ENCODE results near the gene RASGEF1C.

RASGEF1C gene

DNA sequence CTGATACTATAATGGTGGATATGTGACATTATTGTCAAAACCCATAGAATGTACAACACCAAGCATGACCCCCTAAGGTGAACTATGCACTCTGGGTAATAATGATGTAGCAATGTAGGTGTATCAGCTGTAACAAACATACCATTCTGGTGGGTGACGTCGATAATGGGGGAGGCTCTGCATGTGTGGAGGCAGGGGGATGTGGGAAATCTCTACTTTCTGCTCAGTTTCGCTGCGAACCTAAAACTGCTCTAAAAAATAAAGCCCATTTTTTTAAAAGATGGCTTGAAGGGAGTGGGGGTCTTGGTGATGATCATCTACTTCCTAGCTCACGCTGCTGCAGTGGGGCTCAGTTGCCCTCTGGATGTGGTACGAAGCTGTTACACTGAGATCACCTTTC is 51.1 kb downstream of the RASGEF1C start:
- DNase-seq: no peak

DNA sequence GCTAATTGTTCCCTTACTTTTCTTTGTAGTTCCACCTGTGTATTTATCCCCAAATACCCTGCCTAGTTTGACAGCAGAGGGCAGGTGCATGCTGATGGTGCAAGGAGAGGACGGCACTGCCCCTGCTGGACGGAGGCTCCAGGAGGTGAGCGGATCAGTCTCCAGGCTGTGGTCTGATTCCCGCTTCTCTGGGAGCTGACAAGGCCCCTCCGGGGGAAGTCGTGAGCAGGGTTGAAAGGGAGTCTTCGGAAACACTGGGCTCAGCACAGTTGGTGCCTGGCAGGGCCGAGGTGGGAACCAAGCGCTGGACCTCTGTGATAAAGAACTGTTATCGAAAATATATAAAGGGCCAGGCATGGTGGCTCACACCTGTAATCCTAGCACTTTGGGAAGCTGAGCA is 52.9 kb downstream of the RASGEF1C start:
- DNase-seq: no peak

DNA sequence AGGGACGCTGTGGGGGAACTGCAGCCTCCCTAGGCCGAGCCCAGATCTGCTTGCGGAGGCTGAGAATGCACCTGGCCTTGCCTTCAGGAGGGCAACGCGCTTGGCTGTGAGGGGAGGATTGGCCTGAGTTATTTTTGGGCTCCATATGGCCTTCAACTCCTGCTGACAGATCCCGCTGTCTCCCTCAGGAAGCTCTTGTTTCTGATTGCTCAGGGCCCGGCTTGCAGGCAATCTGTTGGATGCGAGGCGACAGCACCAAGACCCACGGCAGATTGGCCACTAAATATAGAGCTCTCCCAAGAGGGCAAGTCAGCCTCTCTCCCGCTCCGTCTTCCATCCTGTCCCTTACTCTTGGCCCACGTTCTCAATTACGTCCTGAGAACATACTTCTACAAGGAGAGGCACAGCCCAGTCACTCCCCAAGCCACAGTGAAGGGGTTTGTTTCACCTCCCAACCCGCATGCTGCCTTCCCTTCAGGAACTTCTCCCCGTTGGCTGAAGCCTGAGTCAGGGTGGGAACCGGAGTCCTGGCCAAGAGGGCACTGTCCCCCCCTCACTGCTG is 53.6 kb downstream of the RASGEF1C start:
- no peak for DNase-seq

DNA sequence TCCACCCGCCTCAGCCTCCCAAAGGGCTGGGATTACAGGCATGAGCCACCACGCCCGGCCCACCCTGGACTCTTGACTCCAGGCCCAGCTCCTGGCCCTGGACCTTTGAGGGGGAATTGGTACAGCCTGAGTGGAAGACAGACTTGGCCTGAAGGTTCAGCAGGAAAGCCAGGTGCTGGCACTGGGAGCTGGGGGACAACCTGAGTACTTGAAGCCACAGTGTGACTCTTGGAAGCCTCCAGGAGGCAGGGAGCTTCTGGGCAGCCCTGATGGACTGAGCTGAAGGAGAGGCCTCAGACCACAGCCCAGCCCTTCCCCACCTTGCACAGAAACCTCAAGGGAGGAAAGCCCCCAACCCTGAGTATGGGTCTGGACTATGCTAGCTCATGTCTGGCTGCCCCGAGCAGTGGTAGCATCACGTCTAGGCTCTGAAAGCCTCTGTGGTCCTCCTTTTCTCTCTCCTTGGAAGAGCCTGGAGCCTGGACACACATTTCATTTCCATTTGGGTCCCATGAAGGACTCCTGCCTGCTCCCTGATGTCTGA is 54.1 kb downstream of the RASGEF1C start:
- DNase-seq: no peak

DNA sequence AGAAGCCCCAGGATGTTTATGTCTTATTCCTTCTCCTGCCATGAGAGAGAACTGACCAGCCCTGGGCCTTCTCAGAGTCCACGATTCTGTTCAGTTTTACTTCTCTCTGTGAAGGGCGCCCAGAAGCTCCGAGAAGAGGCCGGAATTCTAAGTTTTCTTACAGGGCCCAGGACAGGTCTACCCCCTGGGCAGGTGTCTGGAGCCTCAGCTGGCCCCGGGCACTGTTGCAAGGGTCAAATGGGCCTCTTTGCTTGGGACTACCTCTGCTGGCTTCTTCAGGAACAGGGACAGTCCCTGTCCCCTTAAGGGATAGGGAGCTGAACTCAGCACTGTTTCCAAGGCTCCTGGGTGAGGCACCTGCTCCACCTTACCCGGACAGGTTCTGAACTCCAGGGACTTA is 55.0 kb downstream of the RASGEF1C start:
- DNase-seq: no peak

DNA sequence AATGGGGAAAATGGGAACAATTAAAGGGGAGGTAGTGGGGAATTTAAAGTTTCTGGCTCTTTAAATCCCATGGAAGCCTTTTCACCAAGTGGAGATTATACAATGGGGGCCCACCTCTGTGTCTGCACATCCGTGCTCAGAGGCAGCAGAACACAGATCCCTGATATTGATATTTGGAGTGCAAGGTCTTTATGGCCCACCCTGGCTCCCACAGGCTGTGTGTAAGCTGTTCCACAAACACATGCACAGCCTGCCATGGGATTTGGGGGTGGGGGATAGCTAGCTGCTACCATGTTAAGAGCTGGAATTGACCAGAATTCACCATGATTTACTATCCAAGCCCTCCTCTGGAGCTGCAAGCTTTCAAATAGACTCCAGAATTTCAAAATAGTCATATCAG is 55.9 kb downstream of the RASGEF1C start:
- DNase-seq: no peak

DNA sequence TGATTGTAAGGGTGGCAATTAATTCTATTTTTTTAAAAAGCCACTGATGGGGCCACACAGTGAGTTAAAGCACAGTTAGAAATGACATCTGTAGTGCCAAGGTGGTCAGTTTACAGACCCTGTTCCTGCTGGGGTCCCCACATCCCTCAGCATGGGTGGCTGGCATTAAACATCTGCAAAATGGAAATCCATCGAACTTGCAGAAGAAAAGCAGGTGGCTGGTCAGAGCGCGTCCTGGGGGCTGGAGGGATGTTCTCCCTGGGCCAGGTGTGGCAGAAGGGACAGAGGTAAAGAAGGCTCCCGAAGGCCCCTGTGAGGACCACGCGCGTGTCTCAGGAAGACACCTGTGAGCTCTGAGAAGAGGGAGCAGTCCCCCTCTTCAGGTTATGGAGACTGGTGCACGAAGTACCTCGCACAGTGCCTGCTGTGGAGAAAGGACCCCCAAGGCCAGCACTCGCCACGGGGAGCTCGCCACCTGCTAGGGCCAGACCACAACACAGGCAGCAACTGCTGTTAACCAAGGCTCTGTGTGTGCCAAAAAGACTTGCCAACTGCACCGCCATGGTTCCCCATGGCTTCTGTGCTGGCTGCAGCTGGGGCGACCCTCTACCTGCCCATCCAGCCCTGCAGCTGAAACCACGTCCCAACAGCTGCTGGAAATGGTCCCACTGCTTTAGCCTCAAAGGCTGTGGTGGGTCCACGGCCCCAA is 65.2 kb downstream of the RASGEF1C start:
- DNase-seq: no peak

DNA sequence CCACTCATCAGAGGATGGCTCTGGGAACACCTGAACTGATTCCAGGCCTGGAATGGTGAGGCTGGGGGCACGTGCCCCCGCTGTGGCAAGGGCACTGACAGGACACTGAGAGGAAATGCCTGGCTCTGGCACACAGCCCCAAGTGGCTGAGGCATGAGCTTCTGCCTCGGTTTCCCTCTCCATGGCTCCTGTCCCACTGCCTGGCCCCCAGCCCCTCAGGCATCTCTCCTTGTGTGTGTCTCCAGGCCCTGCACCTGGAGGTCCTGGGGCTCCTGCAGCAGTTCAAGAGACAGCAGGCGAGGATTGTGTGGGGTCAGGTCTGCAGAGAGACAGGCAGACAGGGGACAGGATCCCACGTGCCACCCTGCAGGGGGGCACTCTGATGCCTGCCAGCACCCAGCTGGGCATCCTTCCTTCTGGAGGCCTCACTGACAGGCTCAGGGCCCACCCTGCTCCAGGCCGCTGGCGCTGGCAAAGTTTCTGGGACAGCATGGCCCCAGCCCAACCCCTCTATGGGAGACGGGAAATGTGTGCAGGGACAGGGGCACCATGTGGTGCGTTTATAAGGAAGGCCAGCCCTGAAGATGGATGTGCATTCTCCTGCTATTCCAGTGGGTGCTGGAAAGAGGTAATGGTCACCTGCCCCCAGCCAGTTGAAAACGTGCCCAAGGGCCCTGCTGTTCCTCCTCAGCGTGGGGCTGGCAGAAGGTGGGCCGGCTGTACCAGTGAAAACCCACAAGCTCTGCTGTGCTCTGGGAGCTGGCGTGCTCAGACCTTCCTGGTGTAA is 66.0 kb downstream of the RASGEF1C start:
- no peak for DNase-seq

DNA sequence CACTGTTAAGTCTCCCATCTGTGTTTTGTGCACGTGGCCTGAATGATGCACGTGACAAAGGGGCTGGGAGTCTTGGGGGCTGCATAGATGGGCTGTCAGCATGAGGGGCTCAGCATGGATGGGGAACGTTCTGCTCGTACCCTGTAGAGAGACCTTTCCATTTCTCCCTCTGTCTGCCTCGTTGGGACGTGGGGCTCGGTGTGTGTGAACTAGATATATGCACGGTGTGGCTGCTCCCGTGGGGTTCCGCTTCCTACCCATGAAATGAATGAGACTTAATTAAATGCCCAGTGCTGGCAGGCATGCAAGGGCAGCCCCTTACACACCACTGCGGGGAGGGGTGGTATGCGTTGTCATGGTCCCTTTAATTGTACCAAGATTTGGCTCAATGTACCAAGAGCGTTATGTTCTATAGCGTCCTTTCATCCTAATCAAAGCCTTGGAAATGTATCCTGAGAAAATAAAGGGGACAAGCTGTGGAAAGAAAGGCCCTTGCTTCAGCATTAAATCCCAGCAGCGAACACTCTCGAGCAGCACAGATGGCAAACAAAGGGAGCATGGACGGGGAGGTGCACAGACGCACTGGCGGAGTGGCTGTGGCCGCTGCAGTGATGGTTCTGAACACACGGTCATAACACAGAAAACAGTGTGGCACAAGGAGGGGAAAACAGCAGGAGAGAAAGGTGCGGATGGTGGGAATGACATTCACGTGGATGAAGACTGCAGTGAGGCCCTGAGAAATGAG is 66.8 kb downstream of the RASGEF1C start:
- DNase-seq: no peak

DNA sequence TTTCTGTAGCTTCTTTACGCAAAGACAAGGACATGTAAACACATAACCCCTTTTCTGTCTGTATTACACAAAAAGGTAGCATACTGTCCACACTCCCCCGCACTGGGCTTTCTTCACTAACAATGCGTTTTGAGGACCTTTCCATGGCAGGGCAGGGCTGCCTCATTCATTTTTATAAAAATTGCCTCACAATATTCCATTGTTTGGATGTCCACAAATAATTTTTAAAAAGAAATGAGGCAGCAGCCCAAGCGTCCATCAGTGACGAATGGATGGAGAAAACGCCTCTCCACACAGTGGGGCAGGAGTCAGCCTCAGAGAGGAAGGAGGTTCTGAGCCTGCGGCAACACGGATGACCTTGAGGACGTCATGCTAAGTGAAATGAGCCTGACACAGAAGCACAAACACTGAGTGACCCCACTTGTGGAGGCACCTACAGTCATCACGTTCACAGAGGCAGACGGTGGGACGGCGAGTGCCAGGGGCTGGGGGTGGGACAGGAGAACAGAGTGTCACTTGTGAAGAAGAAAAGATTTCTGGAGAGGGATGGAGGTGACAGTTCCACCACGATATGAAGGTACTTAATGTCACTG is 67.8 kb downstream of the RASGEF1C start:
- DNase-seq: no peak

DNA sequence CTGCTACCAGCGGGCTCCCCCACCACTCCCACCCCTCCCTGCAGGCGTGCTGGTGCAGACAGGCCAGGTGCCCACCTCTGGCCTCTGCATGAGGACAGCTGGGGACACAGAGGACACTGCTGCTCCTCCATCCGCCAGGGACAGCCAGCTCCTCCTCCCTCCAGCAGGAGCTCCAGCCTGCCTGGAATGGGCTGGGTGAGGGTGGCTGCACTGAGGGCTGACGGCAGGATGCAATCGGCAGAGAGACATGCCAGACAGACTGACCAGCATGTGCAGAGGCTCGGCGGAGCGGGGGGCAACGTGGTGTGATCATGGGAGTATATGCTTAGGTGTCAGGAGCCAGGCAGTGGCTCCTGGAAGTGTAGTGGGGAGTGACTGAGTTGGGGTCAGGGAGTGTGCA is 68.4 kb downstream of the RASGEF1C start:
- no peak for DNase-seq

DNA sequence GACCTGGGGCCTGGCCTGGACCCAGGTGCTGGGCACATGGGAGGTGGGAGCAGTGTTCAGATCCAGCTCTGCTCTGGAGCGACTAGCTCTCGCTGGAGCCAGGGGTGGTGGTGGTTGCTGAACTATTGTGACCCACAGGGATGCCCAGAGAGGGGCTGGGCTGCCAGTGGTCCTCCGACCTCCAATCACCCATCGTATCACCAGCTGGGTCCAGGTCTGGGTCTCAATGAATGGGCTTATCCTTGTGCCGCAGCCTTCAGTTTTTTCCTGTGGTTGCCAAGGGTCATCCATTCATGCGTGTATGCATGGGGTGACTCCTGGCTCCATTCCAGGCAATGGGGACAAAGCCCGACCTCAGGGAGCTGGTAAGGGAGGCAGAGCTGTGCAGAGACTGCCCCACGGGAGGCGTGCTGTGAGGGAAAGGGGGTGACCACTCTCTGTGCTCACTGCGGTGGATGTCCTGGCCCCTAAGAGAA is 68.9 kb downstream of the RASGEF1C start:
- no peak for DNase-seq

DNA sequence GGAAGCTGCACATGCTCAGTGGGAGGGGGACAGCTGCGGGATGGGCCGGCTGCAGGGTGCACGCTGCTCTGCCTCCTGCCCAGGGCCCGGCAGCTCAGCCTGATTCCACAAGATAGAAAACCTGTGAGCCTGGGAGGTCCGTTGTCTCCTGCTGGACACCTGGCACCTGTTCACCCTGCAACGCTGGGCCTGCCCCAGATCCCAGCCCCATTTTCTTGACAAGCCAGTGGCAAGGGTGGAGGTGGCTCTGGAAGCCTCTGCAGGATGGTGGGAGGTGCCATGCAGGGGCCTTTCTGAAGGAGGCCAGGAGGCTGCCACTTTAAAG is 69.3 kb downstream of the RASGEF1C start:
- DNase-seq: no peak

DNA sequence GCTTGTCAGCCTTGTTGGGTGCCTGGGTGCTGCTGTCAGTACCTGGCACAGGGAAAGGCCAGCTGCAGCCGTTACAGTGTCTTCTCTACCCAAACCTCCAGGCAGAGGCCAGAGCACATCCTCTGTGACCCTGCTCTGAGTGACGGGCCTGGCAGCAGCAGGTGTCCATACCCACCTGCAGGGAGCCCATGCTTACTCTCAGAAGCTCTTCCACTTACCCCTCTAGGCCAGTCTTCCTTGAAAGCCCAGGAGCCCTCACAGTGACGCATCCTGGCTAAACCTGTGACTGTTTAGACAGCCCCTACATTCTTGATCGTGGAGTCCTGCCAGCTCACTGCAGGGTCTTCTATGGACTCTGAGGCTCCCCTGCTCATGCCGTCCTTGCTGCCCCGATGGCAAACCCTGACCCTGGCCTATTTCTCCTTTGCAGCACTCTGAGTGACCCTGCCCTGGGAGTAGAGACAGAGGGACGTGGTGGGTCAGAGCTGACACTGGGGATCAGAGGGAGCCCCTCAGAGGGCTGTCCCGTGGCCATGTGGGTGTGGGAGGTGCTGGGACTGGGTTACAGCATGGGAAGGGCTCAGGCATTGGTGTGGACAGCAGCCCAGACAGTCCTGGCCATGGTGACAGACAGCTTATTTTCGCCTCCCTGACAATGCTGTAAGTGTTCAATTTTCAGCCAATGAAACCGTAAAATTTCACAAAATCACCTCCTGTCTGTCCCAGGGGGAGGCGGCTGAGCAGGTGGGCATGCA is 69.9 kb downstream of the RASGEF1C start:
- no peak for DNase-seq

DNA sequence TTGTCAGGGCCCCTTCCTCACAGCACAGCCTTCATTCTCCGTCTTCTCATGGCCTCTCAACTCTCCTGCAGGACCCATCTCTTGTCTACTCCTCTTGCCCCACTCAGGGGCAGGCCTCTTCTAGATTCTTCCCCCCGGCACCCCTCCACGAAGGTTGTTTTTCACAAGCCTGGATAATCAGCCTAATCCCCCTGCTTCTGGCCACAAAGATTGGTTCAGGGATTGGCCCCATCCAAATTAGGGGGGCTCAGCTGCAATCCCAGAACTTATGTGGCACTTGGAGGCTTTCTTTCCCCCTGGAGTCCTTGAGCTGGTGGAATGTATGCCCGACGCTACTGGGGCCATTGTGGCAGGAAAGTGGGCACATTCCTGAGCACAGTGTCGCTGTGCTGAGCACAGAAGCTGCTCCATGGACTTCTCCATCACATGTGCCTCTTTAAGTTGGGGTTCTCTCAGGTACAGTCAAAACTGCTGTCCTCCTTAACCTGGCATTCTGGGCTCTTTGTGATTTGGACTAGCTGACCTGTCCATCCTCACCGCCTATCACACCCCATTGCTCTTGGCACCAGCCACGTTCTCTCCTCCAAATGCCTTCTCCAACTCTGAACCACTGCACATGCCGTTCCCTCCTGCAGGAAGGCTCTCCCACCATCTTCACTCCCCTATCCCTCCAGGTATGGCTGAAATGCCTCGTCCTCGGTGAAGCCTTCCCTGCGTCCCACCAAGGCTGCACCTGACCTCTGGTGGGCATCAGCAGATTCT is 70.6 kb downstream of the RASGEF1C start:
- DNase-seq: no peak

DNA sequence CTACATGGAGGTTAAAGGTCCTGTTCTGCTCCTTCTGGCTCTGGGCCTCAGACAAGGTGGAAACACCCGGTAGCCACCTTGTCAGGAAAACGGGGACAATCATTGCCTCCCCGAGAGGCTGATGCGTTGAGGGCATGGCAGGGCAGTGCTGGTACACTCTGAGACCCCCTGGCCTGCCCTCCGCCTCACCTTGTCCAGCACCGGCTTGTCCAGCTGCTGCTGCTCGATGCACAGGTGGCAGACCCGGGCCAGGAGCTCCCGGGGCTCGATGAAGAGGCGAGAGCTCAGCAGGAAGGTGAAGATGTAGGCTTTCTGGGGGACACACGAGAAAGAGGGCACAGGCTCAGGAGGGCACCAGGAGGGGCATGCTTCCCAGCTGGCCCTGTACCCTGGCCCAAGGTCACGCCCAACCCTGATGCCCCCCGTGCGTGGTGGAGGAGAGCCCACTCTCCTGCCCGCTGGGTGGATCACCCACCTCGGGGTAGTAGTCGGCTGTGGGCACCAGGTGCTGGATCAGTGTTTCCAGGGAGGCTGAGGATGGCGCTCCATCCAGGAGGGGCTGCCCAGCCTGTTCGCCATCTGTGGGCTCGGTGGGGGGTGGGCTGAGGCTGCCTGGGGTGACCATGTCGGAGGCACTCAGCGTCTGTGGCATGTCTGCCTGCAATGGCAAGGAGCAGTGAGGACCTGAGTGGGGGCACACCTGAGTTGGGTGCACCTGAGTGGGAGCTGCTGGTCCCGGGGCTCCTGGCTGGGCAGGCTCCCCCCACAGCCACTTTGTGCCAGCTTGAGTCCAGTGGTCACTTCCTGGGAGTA is 71.4 kb downstream of the RASGEF1C start:
- DNase-seq: no peak

DNA sequence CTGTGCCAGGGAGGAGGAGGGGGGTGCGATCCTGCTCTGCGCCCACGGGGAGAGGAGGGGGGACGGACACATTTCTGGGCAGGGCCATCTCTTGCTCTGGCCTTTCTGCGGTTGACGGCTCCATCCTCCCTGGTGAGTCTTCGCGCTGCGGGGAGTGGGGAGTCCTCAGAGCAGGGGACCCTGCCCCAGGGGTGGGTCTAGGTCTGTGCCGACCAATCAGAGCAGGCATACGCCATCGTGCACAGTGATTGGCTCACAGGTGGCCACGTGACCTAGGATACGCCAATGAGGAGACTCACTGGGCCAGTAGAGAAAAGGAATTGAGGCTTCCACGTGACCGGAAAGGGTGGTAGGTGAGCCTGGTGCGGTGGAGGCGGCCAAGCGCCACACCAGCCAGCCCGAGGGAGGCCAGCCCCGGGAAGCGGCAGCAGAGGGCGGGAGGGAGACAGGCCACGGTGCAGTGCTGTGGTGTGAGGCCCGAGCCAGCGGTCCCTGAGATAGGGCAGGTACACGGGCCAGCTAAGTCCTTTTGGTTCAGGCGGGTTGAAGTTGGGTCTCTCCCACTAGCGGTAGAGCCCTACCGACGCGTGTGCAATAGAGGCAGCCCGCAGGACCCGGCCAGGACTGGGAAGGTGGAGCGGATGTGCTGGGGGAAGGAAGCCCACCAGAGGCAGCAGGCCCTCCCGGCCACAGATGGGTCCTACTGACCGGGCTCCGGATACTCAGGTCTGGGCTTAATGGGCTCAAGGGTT is 72.2 kb downstream of the RASGEF1C start:
- no peak for DNase-seq

DNA sequence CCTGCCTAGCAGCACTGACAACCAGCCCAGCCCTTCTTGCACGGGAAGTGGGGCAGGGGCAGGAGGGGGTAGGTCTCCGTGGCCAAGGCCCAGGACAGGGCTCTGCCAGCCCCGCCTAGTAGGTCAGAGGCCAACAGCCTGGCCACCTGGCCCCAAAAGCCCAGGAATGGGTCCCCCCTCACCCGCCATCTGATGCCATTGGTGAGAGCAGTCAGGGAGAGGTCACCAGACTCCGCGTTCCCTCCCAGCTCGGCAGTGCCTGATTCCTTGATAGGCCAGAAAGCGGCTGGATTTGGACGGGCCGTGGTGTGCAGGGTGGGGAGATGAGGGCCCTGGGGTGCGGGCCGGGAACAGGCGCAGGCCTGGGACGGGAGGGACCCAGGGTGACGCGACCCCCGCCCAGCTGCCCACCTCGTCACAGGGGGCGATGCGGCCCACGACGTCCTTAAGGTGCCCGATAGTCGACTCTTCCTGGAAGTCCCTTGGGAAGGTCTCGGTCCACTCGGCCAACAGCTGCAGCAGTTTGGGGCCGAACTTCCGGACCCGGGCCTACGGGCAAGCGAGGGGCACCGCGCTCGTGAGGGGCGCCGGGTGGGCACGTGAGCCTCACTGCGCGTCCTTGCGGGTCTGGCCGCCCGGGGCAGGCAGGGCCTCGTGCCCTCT is 72.9 kb downstream of the RASGEF1C start:
- no peak for DNase-seq

Data from amniotic stem cell (primary cell).